LNCAP (cell line): ENCODE measurements around the gene BCR.

Source experiments
- TF ChIP-seq, protein P1 (sequence below): fragments of 450-650 bp; IDR thresholded peaks from 2 replicates; pipeline ENCODE4 v1.5.1; 2017; ENCODE audit warnings: mild to moderate bottlenecking

BCR gene

DNA sequence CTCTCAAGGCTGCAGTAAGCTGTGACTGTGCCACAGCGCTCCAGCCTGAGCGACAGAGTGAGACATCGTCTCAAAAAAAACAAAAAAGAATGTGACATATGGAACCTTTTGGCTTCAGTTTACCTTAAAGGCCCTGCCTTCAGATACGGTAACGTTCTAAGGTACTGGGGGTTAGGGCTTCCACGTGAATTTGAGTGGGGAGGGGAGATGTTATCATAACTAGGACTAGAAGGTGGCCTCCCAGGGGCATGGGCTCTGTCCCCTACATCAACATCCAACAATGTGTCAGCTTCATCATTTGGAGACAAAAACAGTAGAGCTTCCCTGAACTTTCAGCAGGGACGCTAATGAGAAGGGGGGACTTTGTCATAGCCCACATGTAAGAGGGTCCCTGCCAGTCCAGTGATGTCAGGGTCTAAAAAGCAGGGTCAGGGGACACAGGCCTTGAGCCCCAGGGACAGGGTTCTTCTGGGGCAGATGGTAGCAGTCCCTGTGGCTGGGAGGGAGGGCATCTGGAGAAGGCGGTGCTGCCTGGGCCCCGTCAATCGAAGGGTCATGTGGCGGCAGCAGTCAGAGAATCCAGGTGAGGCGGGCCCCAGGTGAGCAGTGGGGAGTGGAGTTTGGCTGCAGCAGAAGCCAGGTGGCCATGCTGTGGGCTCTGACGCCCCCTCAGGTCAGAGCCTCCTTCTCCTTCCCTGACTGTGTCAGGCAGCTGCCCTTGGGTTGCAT lies 79.8 kb downstream of the BCR start:
- TF ChIP-seq, protein P1, sequence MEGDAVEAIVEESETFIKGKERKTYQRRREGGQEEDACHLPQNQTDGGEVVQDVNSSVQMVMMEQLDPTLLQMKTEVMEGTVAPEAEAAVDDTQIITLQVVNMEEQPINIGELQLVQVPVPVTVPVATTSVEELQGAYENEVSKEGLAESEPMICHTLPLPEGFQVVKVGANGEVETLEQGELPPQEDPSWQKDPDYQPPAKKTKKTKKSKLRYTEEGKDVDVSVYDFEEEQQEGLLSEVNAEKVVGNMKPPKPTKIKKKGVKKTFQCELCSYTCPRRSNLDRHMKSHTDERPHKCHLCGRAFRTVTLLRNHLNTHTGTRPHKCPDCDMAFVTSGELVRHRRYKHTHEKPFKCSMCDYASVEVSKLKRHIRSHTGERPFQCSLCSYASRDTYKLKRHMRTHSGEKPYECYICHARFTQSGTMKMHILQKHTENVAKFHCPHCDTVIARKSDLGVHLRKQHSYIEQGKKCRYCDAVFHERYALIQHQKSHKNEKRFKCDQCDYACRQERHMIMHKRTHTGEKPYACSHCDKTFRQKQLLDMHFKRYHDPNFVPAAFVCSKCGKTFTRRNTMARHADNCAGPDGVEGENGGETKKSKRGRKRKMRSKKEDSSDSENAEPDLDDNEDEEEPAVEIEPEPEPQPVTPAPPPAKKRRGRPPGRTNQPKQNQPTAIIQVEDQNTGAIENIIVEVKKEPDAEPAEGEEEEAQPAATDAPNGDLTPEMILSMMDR: no peak

DNA sequence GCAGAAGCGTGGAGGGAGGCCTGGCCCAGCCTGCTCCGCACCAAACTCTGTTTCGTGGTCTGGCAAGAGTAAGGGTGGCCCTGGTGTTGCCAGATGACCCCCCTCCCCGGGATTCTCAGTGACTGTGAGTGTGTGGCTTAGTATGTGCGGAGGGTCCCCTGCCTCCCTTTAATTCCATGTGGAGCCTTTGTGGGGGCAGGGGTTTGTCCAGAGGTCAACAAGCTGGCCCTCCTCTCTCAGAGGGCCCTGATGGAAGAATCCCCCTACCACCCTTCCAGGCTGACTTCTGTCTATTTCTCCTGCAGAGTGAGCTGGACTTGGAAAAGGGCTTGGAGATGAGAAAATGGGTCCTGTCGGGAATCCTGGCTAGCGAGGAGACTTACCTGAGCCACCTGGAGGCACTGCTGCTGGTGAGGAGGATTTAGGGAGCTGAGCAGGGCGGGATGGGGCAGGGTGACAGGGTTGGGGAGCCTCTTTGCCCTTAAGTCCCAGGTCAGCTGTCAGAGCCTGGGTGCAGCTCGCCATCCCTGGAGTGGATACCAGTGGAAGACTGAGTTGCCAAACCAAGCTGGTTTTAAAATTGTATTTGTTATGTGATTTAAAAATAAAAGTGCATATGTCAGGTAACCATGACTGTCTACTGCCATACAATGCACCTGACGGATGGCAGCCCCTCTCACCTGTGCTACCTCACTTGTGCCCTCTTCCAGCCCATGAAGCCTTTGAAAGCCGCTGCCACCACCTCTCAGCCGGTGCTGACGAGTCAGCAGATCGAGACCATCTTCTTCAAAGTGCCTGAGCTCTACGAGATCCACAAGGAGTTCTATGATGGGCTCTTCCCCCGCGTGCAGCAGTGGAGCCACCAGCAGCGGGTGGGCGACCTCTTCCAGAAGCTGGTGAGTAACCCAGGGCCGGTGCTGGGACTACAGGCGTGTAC lies 80.6 kb downstream of the BCR start:
- TF ChIP-seq, protein P1: no peak

DNA sequence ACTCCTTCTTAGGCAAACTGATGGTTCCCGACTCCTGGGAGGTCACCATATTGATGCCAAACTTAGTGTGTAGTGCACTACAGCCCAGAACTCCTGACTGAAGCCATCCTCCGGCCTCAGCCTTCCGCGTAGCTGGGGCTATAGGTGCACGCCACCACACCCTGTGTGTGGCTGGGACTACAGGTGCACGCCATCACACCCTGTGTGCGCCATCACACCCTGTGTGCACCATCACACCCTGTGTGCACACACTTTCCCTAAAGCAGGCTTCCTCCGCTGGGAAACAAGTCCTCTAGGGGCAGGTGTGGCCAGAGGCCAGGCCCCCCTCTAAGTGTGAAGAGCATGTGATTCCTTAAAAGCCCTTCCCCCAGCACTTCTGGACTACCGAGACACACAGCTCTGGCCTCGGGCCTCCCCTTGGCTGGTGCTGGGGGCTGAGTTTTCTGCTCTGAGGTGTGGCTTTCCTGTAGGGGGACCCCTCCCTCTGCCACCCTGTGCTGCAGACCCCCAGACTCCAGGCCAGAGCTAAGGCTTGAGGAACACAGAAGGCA lies 81.7 kb downstream of the BCR start:
- TF ChIP-seq, protein P1: no peak

DNA sequence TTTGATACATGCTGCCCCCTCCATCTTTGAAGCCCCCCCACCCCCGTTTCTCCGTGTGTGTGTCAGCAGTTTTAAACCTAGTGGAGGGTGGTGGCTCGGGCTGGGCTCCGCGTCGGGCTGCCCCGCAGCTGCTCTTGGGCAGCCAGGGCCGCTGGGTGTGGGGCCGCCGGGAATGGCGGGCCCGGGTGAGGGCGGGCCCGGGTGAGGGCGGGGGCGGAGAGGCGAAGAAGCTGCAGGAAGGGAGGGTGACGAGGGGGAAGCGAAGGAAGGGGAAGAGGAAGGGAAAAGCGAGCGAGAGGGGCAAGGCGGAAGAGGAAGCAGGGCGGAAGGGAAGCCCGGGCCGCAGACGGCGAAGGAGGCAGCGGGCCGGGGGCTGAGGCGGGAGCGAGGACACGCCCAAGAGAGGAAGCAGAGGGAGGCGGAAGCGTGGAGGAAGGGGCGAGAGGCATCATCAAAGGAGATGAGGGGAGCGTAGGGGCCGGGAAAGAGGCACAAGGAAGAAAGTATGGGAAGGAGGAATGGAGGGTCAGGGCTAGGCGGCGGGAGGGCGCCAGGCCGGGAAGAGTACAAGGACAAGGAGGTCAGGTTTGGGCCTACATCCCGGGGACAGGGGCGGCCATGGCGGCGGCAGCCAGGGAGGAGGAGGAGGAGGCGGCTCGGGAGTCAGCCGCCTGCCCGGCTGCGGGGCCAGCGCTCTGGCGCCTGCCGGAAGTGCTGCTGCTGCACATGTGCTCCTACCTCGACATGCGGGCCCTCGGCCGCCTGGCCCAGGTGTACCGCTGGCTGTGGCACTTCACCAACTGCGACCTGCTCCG lies 82.4 kb downstream of the BCR start:
- TF ChIP-seq, protein P1: no peak

DNA sequence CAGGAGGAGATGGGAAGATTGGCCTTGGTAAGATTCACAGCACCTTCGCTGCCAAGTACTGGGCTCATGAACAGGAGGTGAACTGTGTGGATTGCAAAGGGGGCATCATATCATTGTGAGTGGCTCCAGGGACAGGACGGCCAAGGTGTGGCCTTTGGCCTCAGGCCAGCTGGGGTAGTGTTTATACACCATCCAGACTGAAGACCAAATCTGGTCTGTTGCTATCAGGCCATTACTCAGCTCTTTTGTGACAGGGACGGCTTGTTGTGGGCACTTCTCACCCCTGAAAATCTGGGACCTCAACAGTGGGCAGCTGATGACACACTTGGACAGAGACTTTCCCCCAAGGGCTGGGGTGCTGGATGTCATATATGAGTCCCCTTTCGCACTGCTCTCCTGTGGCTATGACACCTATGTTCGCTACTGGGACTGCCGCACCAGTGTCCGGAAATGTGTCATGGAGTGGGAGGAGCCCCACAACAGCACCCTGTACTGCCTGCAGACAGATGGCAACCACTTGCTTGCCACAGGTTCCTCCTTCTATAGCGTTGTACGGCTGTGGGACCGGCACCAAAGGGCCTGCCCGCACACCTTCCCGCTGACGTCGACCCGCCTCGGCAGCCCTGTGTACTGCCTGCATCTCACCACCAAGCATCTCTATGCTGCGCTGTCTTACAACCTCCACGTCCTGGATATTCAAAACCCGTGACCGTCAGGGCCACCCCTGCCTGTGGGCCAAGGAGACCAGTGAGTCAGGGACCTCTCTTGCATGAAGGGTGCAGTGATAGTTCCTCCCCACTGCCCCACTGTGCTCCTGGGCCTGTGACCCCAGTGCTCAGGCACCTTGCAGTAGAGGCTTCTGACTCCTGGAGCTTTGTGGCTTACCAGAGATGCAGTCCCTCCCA lies 83.6 kb downstream of the BCR start:
- TF ChIP-seq, protein P1: no peak

DNA sequence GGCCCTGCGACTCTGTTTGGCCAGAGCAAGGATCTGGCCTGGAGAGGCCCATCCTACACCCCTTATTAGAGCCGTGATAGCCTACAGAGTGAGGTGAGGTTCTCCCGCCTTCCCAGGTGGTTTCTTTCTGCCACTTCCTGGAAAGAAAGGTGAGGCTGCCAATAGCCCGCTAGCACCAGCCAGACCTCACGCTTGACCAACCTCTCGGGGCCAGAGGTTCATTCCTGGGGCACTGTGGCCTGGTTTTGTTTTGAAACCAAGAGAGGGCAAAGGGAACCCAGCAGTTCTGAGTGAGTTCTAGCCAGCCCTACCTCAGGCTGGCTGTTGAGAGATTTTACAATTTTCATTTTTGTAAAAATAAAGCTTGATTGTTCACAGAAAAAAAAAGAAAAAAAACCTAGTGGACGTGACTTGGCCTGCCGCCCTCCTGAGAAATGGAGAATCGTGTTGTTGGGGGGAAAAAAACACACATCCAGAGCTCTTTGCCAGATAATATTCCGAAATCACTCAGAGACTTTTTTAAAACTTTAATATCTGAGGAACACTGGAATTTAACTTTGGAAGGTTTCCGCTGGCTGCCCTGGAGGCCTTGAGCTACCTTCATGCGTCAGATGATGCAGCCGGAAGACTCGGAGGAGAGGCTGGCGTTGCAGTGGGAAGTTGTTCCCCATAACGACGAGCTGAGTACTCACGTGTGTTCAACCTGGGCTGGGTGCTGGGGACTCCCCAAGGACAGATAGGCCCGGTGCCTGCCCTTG lies 84.5 kb downstream of the BCR start:
- TF ChIP-seq, protein P1: no peak
